ENCODE measurements around the gene DHRS4L2. TPM values are rescaled to one million over a fixed set of nuclear protein-coding genes. Genes with fewer than 3 reads are reported as not detected.
A peak's percentile ranks its signal among the peaks of the same experiment; 100 is the strongest.

DHRS4L2 gene
- total and polyA plus RNA-seq, 10 of the 15 experiments (the other 5 are each of a cell fraction or from before 2014, with no cell fraction given) = 2.8 to 49.3 (median 21.8) TPM

- TF ChIP-seq NKRF (conservative IDR thresholded peaks at IDR 0.05) (no peak), IRF3 (IDR thresholded peaks at IDR 0.05) (no peak), POLR2AphosphoS5 (IDR thresholded peaks at IDR 0.05; ENCODE audit: low read length) (peak; percentile 40; the same call in 1 of the 2 replicates), SPI1 (IDR thresholded peaks at IDR 0.05; ENCODE audit: borderline replicate concordance, insufficient read depth, low read depth, low read length) (no peak), TARDBP (IDR thresholded peaks at IDR 0.05; ENCODE audit: borderline replicate concordance) (no peak), HCFC1 (IDR thresholded peaks at IDR 0.05; ENCODE audit: low read length) (no peak), GABPA (IDR thresholded peaks at IDR 0.05; ENCODE audit: low read depth) (no peak), CUX1 (IDR thresholded peaks at IDR 0.05; ENCODE audit: insufficient replicate concordance, low read depth, low read length) (no peak), NBN (IDR thresholded peaks at IDR 0.05) (peak; percentile 56; the same call in 1 of the 2 replicates), DPF2 (IDR thresholded peaks at IDR 0.05) (no peak), IRF5 (IDR thresholded peaks at IDR 0.05; ENCODE audit: borderline replicate concordance) (0 out of 2 replicates have a peak, but pooled peaks have one; percentile 36), E2F8 (IDR thresholded peaks at IDR 0.05; ENCODE audit: low read depth, partially characterized antibody) (no peak), MYC (IDR thresholded peaks at IDR 0.05; ENCODE audit: insufficient read depth, insufficient read length, insufficient replicate concordance, low read length, severe bottlenecking) (no peak), CBX5 (IDR thresholded peaks at IDR 0.05; ENCODE audit: low read depth) (no peak), SIN3A (IDR thresholded peaks at IDR 0.05; ENCODE audit: low read depth, low read length) (no peak), RAD21 (IDR thresholded peaks at IDR 0.05; ENCODE audit: insufficient read depth, low read depth, low read length) (peak; percentile 69)
These were observed 47.6 kb downstream of the DHRS4L2 start (continued) for GRCh38 chr14:24036169-24036962.
